B cell (primary cell): ENCODE results near the gene THUMPD2. TPM values are rescaled to one million over a fixed set of nuclear protein-coding genes. Genes with fewer than 3 reads are reported as not detected.

Source experiments
- ATAC-seq: fragments of 200-7000 bp; cut with Tn5 transposase; one replicate; pipeline ENCODE4 v1.10.0; 2021; ENCODE audit warnings: low read depth, mild to moderate bottlenecking, moderate number of reproducible peaks, moderate library complexity
- CTCF ChIA-PET: fragments of 350-600 bp; sonication (Branson Sonifier 250); formaldehyde crosslinking; loops from one replicate; lab custom pipeline; 2021; ENCODE audit warnings: antibody characterized with exemption, inconsistent platforms; lab: Charles Lee
- POLR2A ChIA-PET: fragments of 350-600 bp; sonication (Branson Sonifier 250); formaldehyde crosslinking; loops from one replicate; lab custom pipeline; 2021; ENCODE audit warnings: antibody characterized with exemption; lab: Charles Lee
- DNase-seq: peaks from one replicate; pipeline ENCODE4 v3.0.0; 2013
- H2AFZ ChIP-seq: 2 replicates; pipeline ENCODE4 v1.6.1; 2012; ENCODE audit warnings: mild to moderate bottlenecking, low read depth, low read length; ENCODE audit not compliant: insufficient read depth, poor library complexity, severe bottlenecking
- H3K27ac ChIP-seq, 2 donors: 1 replicate in 1 of 2; 2 replicates in 1 of 2; pipeline ENCODE4 v1.5.1; 2012 to 2013; ENCODE audit warnings: low read length in 2 of 2, mild to moderate bottlenecking in 2 of 2, moderate library complexity in 1 of 2
- H3K27me3 ChIP-seq, 4 experiments: fragments of 200-600 bp in 1 of 4; sonication (generic) in 1 of 4; replicated peaks in 1 of 4; 1 replicate in 2 of 4; 2 replicates in 2 of 4; pipeline versions ENCODE4 v1.6.1 to v1.7.0; 2013 to 2016; ENCODE audit warnings: low read length in 3 of 4, mild to moderate bottlenecking in 2 of 4, mixed read lengths in 1 of 4, moderate library complexity in 1 of 4; ENCODE audit not compliant: insufficient read depth in 4 of 4, control insufficient read depth in 3 of 4; ENCODE audit errors: control extremely low read depth in 1 of 4
- H3K36me3 ChIP-seq, 2 experiments: replicated peaks in 1 of 2; 1 replicate in 1 of 2; 2 replicates in 1 of 2; pipeline versions ENCODE4 v1.6.1 to v1.7.1; 2013; ENCODE audit warnings: low read length in 1 of 2; ENCODE audit not compliant: insufficient read depth in 2 of 2, control insufficient read depth in 1 of 2; ENCODE audit errors: control extremely low read depth in 1 of 2, extremely low read depth in 1 of 2
- H3K4me1 ChIP-seq, 2 donors: fragments of 200-600 bp in 1 of 2; sonication (generic) in 1 of 2; 1 replicate in 1 of 2; 2 replicates in 1 of 2; pipeline versions ENCODE4 v1.5.1 to v1.6.1; 2013 to 2017; ENCODE audit warnings: low read length in 2 of 2; ENCODE audit not compliant: control insufficient read depth in 2 of 2, insufficient read depth in 2 of 2
- H3K4me2 ChIP-seq: replicated peaks from 2 replicates; pipeline ENCODE3; 2012; ENCODE audit warnings: mild to moderate bottlenecking, low read depth, low read length; ENCODE audit not compliant: poor library complexity, severe bottlenecking
- H3K4me3 ChIP-seq, 5 experiments: fragments of 200-600 bp in 1 of 5; sonication (generic) in 1 of 5; 1 replicate in 3 of 5; 2 replicates in 2 of 5; pipeline versions ENCODE4 v1.5.1 to v1.7.0; 2011 to 2016; ENCODE audit warnings: low read length in 4 of 5, mild to moderate bottlenecking in 4 of 5, low read depth in 2 of 5, control low read depth in 1 of 5, moderate library complexity in 1 of 5; ENCODE audit not compliant: insufficient read depth in 1 of 5; ENCODE audit errors: control extremely low read depth in 1 of 5, extremely low read depth in 1 of 5
- H3K79me2 ChIP-seq: fragments of 200-600 bp; sonication (generic); one replicate; pipeline ENCODE4 v1.6.0; 2016; ENCODE audit warnings: low read length; ENCODE audit not compliant: control insufficient read depth, insufficient read depth
- H3K9ac ChIP-seq: fragments of 200-600 bp; sonication (generic); 2 replicates; pipeline ENCODE4 v1.6.1; 2017; ENCODE audit warnings: mild to moderate bottlenecking, low read length, moderate library complexity
- H3K9me3 ChIP-seq, 3 donors: one replicate each; pipeline versions ENCODE4 v1.6.1 to v1.7.1; 2013; ENCODE audit warnings: low read length in 2 of 3; ENCODE audit not compliant: control insufficient read depth in 2 of 3, insufficient read depth in 1 of 3; ENCODE audit errors: control extremely low read depth in 1 of 3
- H4K20me1 ChIP-seq: 2 replicates; pipeline ENCODE4 v1.6.0; 2012; ENCODE audit warnings: mild to moderate bottlenecking, low read length; ENCODE audit not compliant: insufficient read depth, control insufficient read depth, poor library complexity, severe bottlenecking
- H3K27ac Mint-ChIP-seq: one replicate; pipeline ENCODE4 v1.8.0; 2021; ENCODE audit warnings: mixed read lengths
- H3K27me3 Mint-ChIP-seq: one replicate; pipeline ENCODE4 v1.8.0; 2021; ENCODE audit warnings: mixed read lengths
- H3K4me1 Mint-ChIP-seq: one replicate; pipeline ENCODE4 v1.8.0; 2021; ENCODE audit warnings: mixed read lengths
- H3K4me3 Mint-ChIP-seq: one replicate; pipeline ENCODE4 v1.8.0; 2021; ENCODE audit warnings: mixed read lengths
- H3K9me3 Mint-ChIP-seq: one replicate; pipeline ENCODE4 v1.8.0; 2022; ENCODE audit warnings: mixed read lengths; ENCODE audit not compliant: insufficient read depth
- CTCF ChIP-seq: fragments of 200-600 bp; IDR thresholded peaks from one replicate; pipeline ENCODE4 v1.8.0; 2022; ENCODE audit warnings: antibody characterized with exemption, mild to moderate bottlenecking
- EZH2 ChIP-seq: IDR thresholded peaks from 2 replicates; pipeline ENCODE4 v1.6.1; 2012; ENCODE audit warnings: borderline replicate concordance, low read depth, mild to moderate bottlenecking, moderate library complexity, low read length; ENCODE audit not compliant: insufficient read depth, poor library complexity, severe bottlenecking
- WGBS: methylation state at CpG from one replicate; pipeline ENCODE4 v1.1.5; 2013; ENCODE audit warnings: missing lambda C conversion rate; ENCODE audit not compliant: insufficient coverage; 5-methylcytosine and 5-hydroxymethylcytosine counted together
- intact Hi-C: fragments of 100-400 bp; cut with micrococcal nuclease; formaldehyde crosslinking; loops from one replicate; pipeline ENCODE4 v1.10.0; 2022
- polyA plus RNA-seq: library from polyadenylated mRNA; depleted of rRNA; stranded (reverse); fragments of >200 nt; gene quantifications from 2 replicates; pipeline ENCODE4 v1.2.3, GENCODE V29; 2012
- total RNA-seq, 2 donors: library from RNA; stranded (reverse); fragments of 120-200 nt in 1 of 2; gene quantifications; 1 replicate in 1 of 2; 2 replicates in 1 of 2; pipeline versions ENCODE4 v1.2.3 to v1.2.4, GENCODE V29; 2013 to 2022

The THUMPD2 gene
- total and polyA plus RNA-seq, 2 donors (not counting 1 experiment from before 2014, with no cell fraction given) = 11.0 to 14.8 TPM

GRCh38 chr2:39730685-39731302 is 48.3 kb downstream of the THUMPD2 start:
- 100% methylated on average over 1 of the region's 2 CpGs for WGBS
- H3K36me3 ChIP-seq = peaks cover 0 to 11% of the 10 kb centered on the region in 2 experiments
- Mint-ChIP-seq H3K27me3 (no peaks in the 10 kb centered on the region), H3K9me3 (no peaks in the 10 kb centered on the region), H3K4me3 (no peak overlapping the region), H3K27ac (no peak overlapping the region), H3K4me1 (peaks cover 9% of the 10 kb centered on the region)
- TF ChIP-seq EZH2 = no peak
- peak; percentile 75 for TF ChIP-seq CTCF
- ATAC-seq (peak; percentile 65), DNase-seq (peak; percentile 48)
- H3K4me3 ChIP-seq = no peak overlapping the region
- H3K9ac ChIP-seq = no peak overlapping the region
- no peak overlapping the region for H3K4me2 ChIP-seq
- ChIA-PET POLR2A (no interaction called here), CTCF (interaction anchor here (0.8 to 8.7 kb wide), 35 partner anchors 9 to 783 kb away, joined by 3 to 162 read pairs (median 5); partner anchors contain the start of gene CDKL4)
- intact Hi-C loops = loop anchor here (1.0 to 2.0 kb wide), 3 partner anchors 217 to 500 kb away; no protein-coding TSS in a partner anchor
- H4K20me1 ChIP-seq = no peaks in the 10 kb centered on the region
- no peak overlapping the region for H3K27ac ChIP-seq
- peaks cover 0 to 14% of the 10 kb centered on the region in 2 donors for H3K4me1 ChIP-seq
- H2AFZ ChIP-seq = no peak overlapping the region
- no peaks in the 10 kb centered on the region for H3K9me3 ChIP-seq
- H3K27me3 ChIP-seq = no peaks in the 10 kb centered on the region
- no peaks in the 10 kb centered on the region for H3K79me2 ChIP-seq

GRCh38 chr2:39730276-39730675 is 48.8 kb downstream of the THUMPD2 start:
- intact Hi-C loops = loop anchor here (1.0 to 2.0 kb wide), 3 partner anchors 217 to 499 kb away; no protein-coding TSS in a partner anchor
- no peak overlapping the region for H3K27ac ChIP-seq
- H3K4me1 ChIP-seq = peaks cover 0 to 14% of the 10 kb centered on the region in 2 donors
- no peak for TF ChIP-seq CTCF
- TF ChIP-seq EZH2 = no peak
- H3K27me3 Mint-ChIP-seq = no peaks in the 10 kb centered on the region
- H3K9me3 ChIP-seq = no peaks in the 10 kb centered on the region
- WGBS = 98% methylated on average over 4 of the region's 5 CpGs
- H4K20me1 ChIP-seq = no peaks in the 10 kb centered on the region
- H3K9ac ChIP-seq = no peak overlapping the region
- no peaks in the 10 kb centered on the region for H3K27me3 ChIP-seq
- H3K36me3 ChIP-seq = peaks cover 0 to 7% of the 10 kb centered on the region in 2 experiments
- H3K9me3 Mint-ChIP-seq = no peaks in the 10 kb centered on the region
- CTCF ChIA-PET = interaction anchor here (0.8 to 8.7 kb wide), 34 partner anchors 10 to 783 kb away, joined by 3 to 162 read pairs (median 5); partner anchors contain the start of gene CDKL4
- no peak overlapping the region for H3K4me2 ChIP-seq
- DNase-seq (peak; percentile 9), ATAC-seq (no peak)
- H3K4me1 Mint-ChIP-seq = peaks cover 9% of the 10 kb centered on the region
- no peak overlapping the region for H3K27ac Mint-ChIP-seq
- H3K79me2 ChIP-seq = no peaks in the 10 kb centered on the region
- no peak overlapping the region for H2AFZ ChIP-seq
- no peak overlapping the region for H3K4me3 Mint-ChIP-seq
- POLR2A ChIA-PET = no interaction called here
- no peak overlapping the region for H3K4me3 ChIP-seq
